Measurements from ENCODE around the gene SPATA2L.

GRCh38 chr16:89709716-89710432, 8.4 kb upstream of the SPATA2L start:
- TF ChIP-seq, protein P1, sequence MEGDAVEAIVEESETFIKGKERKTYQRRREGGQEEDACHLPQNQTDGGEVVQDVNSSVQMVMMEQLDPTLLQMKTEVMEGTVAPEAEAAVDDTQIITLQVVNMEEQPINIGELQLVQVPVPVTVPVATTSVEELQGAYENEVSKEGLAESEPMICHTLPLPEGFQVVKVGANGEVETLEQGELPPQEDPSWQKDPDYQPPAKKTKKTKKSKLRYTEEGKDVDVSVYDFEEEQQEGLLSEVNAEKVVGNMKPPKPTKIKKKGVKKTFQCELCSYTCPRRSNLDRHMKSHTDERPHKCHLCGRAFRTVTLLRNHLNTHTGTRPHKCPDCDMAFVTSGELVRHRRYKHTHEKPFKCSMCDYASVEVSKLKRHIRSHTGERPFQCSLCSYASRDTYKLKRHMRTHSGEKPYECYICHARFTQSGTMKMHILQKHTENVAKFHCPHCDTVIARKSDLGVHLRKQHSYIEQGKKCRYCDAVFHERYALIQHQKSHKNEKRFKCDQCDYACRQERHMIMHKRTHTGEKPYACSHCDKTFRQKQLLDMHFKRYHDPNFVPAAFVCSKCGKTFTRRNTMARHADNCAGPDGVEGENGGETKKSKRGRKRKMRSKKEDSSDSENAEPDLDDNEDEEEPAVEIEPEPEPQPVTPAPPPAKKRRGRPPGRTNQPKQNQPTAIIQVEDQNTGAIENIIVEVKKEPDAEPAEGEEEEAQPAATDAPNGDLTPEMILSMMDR (IDR thresholded peaks at IDR 0.05; ENCODE audit: insufficient read depth, low read length, poor library complexity, severe bottlenecking): no peak
- TF ChIP-seq EZH2phosphoT487 (conservative IDR thresholded peaks at IDR 0.05; ENCODE audit: low read length): no peak
